RPMI7951 (cell line): ENCODE results near the gene AFTPH. TPM values are rescaled to one million over a fixed set of nuclear protein-coding genes. Genes with fewer than 3 reads are reported as not detected.
"Not testable (repeated sequence)": the region's sequence is repeated elsewhere in the genome, so short reads cannot be mapped to it uniquely, and the experiment has no call there.

Experiments
- DNase-seq: peaks from one replicate; pipeline ENCODE4 v3.0.0-alpha.2; 2012; ENCODE audit warnings: low read depth
- total RNA-seq: library from RNA; depleted of rRNA; stranded (reverse); fragments of >200 nt; shearing (Covaris generic); gene quantifications from 2 replicates; pipeline ENCODE4 v1.2.3, GENCODE V29; 2014

The AFTPH gene
- total RNA-seq, 1 experiment from 2014 or later, result 29.1 TPM

DNA sequence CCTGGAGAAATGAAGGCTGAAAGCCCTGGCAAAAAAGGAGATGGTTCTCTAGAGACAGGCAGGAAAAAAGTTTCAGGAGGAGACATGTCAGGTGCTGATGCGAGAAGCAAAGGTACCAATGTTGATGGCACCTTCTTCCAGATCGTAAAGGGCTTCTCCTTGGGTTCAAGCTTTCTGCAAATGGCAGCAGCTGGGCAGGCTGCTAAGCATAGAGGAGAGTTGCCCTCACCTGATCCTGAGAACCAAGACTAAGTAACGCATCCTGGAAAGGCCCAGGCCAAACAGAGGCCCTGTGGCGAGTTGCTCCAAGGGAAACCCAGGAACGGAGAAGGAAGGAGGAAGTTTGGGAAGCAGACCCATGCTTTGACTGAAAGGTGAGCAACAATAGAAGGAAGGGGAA is 23.6 kb upstream of the AFTPH start:
- DNase-seq, result no peak

DNA sequence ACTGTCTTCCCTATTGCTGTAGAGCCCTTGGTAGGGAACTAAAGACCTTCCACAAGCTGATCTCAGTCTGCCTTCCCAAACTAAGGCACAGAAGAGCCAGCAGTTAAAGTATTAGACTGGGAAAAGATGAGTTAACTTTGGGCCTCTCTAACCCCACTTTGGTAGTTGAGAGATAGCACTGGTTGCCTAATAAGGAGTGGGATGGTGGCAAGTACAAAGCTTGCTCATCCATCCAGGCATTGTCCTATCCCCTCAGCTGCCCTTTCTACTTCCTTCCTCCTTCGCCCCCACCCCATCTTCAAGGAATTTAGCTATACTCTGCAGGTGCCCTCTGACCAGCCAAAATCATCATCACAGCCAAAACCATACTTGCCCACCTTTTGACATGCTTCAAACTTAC is 22.2 kb upstream of the AFTPH start:
- no peak for DNase-seq

DNA sequence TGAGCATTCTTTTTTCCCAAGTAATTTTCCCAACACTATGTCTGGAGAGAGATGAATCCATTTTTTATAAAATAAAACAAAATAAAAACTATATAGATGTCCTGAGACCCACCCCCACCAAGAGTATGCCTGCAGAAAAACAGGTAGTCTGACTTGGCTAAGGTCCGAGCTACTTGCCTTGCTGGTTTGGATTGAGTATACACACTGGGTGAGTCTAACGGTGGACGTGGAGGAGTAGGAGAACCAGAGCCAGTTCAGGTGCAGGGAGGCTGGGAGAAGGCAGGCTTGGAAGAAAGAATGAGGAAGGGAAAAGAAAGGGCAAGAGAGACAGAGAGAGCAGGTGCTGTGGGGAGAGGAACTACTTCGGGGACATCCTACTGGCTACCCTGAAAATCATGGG is 21.3 kb upstream of the AFTPH start:
- no peak for DNase-seq

DNA sequence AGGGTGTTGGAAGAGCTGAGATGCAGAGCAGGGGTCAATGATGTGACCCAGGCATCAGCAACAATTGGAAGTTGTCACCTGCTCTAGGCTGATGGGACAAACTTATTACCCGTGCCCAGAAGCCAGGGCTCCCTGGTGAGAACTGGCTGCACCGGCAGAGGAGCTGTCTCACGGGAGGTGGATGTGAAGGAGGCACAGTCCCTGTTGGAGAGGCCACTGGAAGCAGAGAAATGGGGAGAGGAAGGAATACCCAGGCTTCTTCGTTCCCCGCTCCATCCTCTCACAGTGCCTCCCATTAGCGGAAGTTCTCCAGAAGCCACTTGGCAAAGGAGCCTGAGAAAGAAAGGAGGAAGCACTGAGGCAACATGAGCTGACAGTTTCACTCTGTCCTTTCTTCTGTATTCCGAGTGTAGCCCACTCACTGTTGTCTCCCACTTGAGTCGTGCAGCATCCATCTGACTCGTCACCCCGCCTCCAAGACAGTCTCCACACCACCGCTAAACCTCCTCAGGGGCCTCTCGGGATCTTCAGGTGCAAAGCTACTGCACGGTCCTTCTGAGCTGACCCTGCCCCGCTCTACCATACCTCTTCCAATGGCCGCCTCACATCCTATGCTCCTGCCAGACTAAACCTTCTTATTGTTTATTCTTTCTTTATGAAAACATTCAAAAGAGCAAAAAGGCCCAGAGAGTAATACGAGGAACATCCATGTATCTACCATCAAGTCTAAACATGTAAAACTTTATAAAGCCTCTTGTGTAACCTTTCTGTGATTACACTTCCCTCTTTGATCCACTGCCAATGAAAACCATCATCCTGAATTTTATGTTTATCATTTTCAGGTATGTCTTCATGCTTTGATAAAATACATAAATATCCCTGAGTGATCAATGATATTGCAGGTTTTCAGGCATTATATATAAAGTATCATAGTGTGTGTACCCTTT is 19.1 kb upstream of the AFTPH start:
- no peak for DNase-seq

DNA sequence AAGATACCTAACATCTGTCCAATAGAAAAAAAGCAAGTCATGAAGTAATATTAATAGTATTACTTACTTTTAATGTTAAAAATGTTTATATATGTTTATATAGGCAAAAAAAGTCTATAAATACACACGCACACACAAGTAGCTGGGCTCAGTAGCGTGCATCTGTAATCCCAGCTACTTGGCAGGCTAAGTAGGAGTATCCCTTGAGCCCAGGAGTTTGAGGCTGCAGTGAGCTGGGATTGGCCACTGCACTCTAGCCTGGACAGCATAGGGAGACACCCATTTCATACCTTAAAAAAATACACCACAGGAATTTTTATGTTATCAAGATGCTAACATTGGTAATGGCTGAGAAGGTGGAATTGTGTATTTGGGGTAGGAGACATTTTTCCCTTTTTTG is 17.4 kb upstream of the AFTPH start:
- DNase-seq, result no peak

DNA sequence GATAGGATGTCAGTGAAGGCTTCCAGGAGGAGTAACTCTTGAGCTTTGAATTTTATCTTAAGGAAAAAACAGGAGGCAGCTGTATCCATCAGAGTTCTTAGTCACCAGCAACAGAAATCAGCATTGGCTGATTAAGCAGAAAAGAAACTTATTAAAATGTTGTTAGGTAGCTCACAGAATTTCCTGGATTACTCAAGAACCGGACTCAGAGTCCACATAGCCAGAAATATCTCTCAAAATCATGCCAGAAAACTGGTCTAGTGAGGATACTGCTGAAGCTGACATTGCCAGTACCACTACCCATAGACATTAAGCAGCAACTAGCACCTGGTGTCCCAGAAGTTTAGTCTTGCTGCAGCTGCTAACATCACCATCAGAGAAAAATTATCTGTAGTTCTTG is 10.1 kb upstream of the AFTPH start:
- DNase-seq, result no peak

DNA sequence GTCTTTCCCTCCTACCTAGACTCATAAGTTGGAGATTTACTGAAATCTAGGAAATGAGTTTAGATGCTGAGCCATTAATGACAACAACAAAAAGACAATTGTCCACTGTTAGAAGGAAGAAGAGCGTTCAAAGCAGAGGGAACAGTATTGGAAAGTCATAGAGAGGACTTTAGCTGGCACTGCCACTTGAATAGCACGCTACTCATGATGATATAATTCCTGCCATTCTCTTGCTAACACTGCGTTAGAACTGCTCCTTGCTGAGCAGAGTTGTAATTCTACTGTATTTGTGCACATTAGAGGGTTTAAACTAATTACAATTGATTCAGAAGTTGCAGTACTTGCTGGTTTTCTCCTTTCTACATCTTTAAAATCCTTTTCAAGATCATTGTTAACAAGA is 9.0 kb upstream of the AFTPH start:
- no peak for DNase-seq

DNA sequence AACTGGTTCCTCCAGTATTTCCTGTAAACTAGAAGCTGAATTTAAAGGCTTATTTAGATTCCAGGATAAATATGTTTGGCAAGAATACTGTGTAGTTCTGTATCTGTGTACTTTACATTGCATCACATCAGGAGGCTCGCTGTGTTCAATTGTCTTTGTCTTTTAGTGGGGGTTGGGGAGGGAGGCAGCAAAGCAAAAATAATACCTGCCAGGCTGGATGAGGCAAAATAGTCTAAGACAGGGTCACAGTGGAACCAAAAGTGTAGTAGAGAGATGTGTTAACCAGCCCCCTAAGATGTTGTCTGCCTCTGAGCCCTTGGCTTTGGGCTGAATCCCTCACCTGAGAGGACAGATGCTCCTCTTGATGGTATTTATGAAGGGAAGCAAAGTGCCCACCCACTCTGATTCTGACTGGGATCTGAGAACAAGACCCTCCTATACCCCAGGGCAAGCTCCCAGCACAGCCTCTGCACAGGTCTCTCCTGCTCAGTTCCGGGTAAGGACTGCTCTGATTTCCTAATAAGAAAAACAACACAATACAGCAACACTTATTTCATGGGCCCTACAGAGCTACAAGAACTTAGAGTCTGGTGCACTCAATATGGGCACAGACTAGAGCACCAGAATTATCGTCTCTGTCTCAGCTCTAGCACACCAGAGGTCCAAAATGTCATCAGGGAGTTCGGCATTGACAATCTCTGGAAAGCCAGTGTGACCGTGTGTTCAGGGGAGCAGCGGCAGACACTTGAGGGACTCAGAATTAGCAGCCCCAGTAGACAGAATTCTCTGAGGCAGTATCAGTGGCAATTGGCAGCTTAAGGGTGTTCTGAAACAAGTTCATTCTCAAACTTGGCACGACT is 7.2 kb upstream of the AFTPH start:
- no peak for DNase-seq

DNA sequence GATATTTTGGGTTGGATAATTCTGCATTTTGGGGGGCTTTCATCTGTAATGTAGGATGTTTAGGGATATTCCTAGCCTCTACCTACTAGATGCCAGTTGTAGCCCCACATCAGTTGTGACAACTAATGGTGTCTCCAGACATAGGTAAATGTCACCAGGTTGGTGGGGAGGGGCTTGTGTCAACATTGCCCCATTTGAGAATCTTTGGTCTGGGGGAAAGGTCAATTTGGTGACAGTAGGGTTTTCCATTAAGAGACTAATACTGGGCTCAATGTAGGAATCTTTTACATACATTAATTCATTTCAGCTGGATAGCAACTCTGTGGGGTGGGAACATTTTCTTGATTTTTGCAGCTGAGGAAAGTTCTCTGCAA is 6.6 kb upstream of the AFTPH start:
- DNase-seq, result no peak

DNA sequence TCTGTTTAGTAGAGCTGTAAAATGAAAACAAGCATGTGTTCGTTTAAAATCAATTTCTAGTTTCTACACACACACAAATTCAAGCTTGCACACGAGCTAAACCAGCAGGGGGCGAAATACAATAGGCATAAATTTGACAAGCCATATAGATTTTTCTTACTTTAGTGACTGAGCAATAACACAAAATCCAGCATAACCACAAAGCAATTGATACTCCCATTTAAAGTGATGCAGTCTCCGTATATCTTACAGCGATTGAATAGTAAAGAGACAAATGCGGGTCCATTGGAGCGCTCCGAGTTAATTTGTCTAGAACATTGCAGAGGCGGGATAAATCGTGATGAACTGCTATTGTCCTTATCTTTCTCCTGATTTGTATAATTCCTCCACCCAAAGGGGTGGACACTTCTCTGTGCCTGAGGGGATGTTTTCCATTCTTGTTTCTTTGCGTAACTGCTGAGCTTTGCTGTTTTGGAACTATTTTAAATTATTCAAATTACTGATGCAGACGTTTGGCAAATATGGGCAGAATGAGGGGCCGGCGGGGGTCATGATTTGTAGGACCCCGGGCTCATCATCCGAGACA is 1.2 kb upstream of the AFTPH start:
- DNase-seq, result peak; percentile 81

DNA sequence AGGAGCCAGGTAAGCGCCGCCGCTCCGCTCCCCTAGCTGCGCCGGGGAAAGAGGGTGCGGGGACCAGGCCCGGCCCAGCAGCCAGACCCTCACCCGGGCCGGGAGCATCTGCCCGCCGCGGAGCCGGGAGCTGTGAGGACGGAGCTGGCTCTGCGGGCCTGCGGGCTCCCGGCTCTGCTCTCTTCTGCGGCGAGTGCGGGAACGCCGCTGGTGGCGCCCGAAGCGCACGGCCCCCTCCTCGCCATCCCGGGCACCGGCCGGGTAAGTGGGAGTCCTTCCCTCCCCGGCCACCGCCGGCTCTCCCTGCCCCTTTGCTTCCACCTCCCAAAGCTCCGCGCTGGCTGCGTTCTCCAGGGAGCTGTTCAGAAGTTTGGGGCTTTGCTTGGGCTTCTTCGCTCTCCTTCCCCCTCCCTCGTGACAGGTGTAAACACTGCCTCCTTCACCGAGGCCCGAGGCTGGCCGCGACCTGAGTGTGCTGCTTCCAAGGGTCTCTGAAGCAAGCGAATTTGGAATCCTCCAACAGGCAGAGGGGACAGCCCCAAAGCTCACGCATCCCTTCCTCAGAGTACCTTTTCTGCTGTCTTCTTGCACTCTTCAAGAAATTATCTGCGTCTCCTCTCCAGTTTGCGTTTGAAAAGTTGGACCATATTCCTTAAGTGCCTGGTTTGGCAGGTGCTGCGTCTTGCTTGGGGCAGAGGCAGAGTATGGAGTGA is 632 bp downstream of the AFTPH start:
- no peak for DNase-seq

DNA sequence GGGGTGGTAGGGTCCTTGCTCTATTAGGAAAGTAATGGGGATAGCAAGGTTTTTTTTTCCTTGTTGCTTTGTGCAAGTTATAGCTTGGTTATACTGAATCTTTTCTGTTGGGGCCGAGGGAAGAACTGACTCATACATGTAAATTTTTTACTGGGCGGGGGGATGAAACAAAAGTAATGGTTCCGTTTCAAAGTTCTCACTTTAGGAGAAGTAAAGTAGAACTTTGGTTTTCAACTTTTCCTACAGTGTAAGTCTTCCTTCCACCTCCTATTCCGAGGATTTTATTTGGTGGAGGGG is 1.1 kb downstream of the AFTPH start:
- peak; percentile 21 for DNase-seq

DNA sequence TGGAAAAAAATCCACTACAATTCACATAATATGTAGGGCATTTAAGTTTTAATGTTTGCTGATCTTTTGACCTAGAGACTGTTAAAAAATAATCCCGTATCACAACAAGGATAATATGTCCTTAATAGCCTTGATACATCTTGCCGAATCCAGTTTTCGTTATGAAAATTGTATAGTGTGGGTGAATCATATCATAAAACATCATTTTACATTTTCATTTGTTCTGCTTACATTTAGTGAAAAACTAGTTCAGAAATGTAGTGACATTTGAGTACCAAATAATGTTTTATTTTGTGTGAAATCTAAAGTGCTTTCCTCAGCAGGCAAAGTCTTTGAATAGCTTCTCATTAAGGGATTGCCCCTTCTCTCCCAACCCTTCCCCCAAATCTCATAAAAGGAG is 1.9 kb downstream of the AFTPH start:
- no peak for DNase-seq

DNA sequence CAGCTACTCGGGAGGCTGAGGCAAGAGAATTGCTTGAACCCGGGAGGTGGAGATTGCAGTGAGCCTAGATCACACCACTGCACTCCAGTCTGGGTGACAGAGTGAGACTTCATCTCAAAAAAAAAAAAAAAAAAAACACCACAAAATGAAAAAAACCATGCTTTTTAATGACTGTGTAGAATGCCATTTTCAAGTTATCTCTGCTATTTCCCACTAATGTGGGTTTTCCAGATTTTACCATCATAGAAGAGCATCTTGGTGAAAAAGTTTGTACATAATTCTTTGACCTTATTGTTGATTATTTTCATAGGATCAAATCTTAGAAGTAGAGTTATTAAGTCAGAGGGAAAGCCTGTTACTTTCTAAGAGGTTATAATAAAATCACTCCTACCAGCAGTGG is 6.8 kb downstream of the AFTPH start:
- not testable (repeated sequence) for DNase-seq

DNA sequence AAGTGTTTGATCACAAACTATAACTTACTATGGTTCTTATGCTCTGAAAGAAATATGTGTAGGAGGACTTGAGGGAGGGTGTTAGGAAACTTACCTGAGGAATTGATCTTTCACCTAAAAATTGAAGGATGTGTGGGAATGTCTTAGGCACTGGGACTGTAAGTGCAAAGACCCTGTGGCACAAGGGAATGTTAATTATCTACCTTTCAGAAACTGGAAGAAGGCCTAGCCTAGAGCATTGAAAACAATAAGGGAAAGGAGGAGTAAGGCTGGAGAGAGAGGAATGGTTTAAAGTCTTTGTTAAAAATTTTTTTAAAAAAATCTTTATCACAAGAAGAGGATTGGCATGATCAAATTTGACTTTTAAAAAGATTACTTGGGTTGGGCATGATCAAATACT is 7.9 kb downstream of the AFTPH start:
- no peak for DNase-seq

DNA sequence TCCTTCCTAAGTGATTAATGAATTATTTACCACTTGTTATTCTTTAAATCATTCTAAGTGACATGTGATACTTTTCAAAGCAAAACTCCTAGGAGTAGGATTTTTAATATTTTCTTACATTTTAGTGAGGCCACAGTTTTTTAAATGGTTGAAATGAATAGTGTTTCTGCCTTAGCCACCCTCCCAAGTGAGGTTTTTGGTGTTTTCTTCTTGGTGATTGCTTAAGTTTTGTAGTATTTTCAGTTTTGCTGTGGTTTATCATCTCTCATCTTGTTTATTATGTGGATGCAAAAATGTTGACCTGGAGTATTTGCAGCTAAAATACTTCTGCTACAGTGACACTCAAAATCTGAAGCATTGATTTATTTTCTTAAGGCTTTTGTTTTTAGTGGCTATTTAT is 9.8 kb downstream of the AFTPH start:
- DNase-seq, result no peak

DNA sequence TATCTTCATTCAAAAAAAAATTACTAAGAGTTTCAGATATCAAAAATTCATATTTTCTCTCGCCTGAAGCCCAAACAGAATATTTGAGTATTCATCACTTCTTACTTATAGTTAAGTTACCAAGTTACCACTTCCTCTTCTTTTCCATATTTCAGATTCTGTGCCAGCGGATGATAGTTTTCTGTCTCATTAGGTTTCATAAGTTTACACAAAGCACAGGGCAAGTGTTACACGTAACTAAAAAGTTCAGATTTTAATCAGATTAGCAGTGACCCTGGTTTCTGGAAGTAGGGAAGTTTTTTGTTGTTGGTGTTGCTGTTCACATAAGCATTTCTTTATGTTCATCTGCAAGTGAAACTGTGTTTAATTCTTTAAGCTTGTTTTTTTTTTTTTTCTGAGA is 10.2 kb downstream of the AFTPH start:
- DNase-seq, result no peak

DNA sequence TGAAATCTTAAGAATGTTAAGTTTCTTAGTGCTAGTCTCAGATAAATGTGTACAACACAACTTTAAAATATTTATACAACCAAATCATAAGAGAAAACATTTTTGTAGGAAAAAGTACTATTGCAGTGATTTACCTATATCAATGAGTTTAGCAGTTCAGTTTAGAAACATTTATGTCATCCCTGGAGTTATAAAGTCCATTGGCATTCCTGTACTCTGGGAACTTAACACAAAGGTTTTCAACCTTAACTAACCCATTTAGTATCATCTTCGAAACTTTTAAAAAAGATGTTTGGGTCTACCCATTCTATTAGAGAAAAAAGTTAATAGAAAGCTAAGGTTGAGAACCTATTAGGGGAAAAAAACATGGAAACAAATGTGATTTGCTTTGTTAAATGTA is 10.9 kb downstream of the AFTPH start:
- DNase-seq, result no peak

DNA sequence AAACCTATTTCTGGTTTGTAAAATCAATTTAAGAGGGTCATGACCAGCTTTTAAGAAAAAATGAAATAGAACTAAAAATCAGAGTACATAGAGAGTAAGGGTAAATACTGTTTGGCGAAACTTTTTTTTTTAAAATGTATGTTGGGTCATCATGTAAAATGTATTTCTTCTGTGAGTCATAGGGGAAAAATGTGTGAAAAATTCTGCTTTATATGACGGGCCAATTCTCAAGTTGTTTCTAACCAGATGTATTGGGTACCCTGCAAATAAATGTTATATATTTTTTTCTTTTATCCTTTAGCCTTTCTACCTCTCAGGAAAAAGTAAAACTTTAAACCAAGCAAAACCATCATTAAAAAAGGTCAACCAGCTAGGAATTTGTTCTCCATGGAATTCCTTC is 13.9 kb downstream of the AFTPH start:
- peak; percentile 38 for DNase-seq

DNA sequence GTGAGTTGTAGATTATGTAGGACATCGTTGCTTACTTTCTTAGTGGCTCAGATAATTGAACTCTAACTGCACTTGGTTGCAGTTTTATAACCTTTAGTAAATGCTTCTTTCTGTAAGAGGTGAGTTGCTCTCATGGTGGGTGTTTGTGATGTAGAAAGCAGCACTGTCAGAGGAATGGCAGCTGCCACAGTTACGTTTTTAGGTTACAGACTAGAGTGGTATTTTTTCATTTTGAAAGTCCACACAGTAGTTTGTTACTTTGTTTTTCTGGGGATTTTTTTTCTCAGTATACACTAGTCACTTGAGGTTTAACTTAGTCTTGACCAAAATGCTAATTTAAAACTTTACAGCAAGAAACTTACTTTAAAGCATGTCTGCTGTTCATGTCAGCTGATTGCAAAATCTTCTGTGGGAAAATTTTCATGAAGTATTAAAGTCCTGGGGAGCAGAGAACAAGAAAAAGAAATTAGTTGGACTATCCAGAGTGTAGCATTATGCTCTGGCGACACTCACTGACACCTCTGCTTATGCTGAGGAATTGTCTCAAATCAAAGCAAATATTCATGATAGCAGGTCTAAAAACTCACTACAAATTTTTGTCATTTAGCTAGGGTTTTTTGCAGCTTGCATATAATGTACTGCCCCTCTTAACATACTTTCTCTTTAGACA is 14.8 kb downstream of the AFTPH start:
- no peak for DNase-seq

DNA sequence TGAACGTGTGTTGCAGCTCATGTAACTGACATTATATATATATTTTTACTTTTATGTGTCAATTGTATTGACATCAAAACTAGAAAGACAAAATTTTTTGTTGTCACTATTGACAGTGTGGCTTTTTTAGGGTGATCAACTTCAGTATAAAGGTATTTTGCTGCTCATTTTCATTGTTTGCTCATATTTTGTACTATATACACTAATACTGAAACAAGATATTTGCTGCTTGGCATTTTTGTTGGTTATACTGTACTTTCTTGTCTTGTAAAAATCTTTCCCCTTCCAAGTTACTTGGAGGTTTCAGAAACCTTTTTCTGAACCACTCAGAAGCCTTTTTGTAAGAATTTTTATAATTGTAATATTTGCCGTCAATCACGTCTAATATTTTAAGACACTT is 16.5 kb downstream of the AFTPH start:
- no peak for DNase-seq

DNA sequence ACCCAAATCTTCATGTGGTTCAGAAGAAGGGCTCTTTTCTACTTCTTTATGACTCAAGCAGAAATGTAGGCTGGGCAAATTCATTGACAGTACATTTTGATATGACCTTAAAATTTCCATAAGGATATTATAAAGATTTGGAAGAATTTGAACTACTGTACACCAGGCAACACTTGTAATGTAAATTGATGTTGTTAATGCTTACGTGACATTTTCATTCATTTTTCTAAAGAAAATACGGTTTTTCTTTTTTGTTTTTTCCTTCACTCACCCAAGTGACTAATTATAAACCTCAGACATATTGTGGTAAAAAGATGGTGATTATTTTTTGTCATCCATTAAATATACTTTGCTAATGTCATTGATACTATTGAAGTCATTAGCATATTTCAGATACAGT is 17.4 kb downstream of the AFTPH start:
- no peak for DNase-seq
